ENCODE data around the gene ALDH4A1.

- TF ChIP-seq EP300 (IDR thresholded peaks at IDR 0.05) (no peak), POLR2AphosphoS5 (IDR thresholded peaks at IDR 0.05) (no peak), CTCF (IDR thresholded peaks at IDR 0.05) (no peak)
Observed at GRCh38 chr1:18870957-18871356, 31.4 kb downstream of the ALDH4A1 start.

All from gastroesophageal sphincter (tissue), 3 donors.